Measurements from ENCODE around the gene YWHAE. TPM values are rescaled to one million over a fixed set of nuclear protein-coding genes. Genes with fewer than 3 reads are reported as not detected.

The YWHAE gene
- total RNA-seq, 2 donors from 2014 or later, result 643 to 716 TPM

GRCh38 chr17:1325766-1326165 lies 74.3 kb downstream of the YWHAE start:
- WGBS, result 73% methylated on average over 12 of the region's 12 CpGs
- Histone ChIP-seq H3K36me3 (no peaks in the 10 kb centered on the region), H3K27me3 (replicated peaks; ENCODE audit: insufficient read depth) (no peaks in the 10 kb centered on the region), H3K4me1 (replicated peaks) (no peaks in the 10 kb centered on the region), H3K4me3 (no peak overlapping the region), H3K27ac (no peak overlapping the region), H3K9me3 (no peaks in the 10 kb centered on the region)
- DNase-seq (ENCODE audit: low spot score), result no peak
- no peak for TF ChIP-seq POLR2AphosphoS5 (IDR thresholded peaks at IDR 0.05)
- no peak for TF ChIP-seq CTCF (IDR thresholded peaks at IDR 0.05)
- TF ChIP-seq POLR2A (IDR thresholded peaks at IDR 0.05), result no peak
- intact Hi-C loops (cut with DNase I), result no loop called here

GRCh38 chr17:1324201-1324771 lies 75.7 kb downstream of the YWHAE start:
- Histone ChIP-seq H3K27ac (no peak overlapping the region), H3K4me3 (no peak overlapping the region), H3K27me3 (replicated peaks; ENCODE audit: insufficient read depth) (no peaks in the 10 kb centered on the region), H3K4me1 (replicated peaks) (no peaks in the 10 kb centered on the region), H3K9me3 (no peaks in the 10 kb centered on the region), H3K36me3 (no peaks in the 10 kb centered on the region)
- intact Hi-C loops (cut with DNase I), result no loop called here
- DNase-seq (ENCODE audit: low spot score), result no peak
- 86% methylated on average over 27 of the region's 27 CpGs for WGBS
- TF ChIP-seq POLR2A (IDR thresholded peaks at IDR 0.05), result no peak
- TF ChIP-seq POLR2AphosphoS5 (IDR thresholded peaks at IDR 0.05), result no peak
- no peak for TF ChIP-seq CTCF (IDR thresholded peaks at IDR 0.05)

GRCh38 chr17:1323336-1323735 lies 76.7 kb downstream of the YWHAE start:
- no peaks in the 10 kb centered on the region for H3K9me3 ChIP-seq
- H3K27me3 ChIP-seq (replicated peaks; ENCODE audit: insufficient read depth), result no peaks in the 10 kb centered on the region
- DNase-seq (ENCODE audit: low spot score), result no peak
- no peak for TF ChIP-seq POLR2A (IDR thresholded peaks at IDR 0.05)
- no peak for TF ChIP-seq POLR2AphosphoS5 (IDR thresholded peaks at IDR 0.05)
- no peak for TF ChIP-seq CTCF (IDR thresholded peaks at IDR 0.05)
- no peak overlapping the region for H3K27ac ChIP-seq
- no peaks in the 10 kb centered on the region for H3K4me1 ChIP-seq (replicated peaks)
- H3K4me3 ChIP-seq, result no peak overlapping the region
- intact Hi-C loops (cut with DNase I), result no loop called here
- H3K36me3 ChIP-seq, result no peaks in the 10 kb centered on the region
- 83% methylated on average over 19 of the region's 19 CpGs for WGBS

GRCh38 chr17:1322480-1322879 lies 77.5 kb downstream of the YWHAE start:
- no peaks in the 10 kb centered on the region for H3K36me3 ChIP-seq
- intact Hi-C loops (cut with DNase I), result no loop called here
- H3K27ac ChIP-seq, result no peak overlapping the region
- whole genome bisulfite sequencing, result 57% methylated on average over 10 of the region's 10 CpGs
- DNase-seq (ENCODE audit: low spot score), result no peak
- H3K9me3 ChIP-seq, result no peaks in the 10 kb centered on the region
- no peaks in the 10 kb centered on the region for H3K27me3 ChIP-seq (replicated peaks; ENCODE audit: insufficient read depth)
- H3K4me1 ChIP-seq (replicated peaks), result no peaks in the 10 kb centered on the region
- no peak for TF ChIP-seq POLR2A (IDR thresholded peaks at IDR 0.05)
- no peak for TF ChIP-seq POLR2AphosphoS5 (IDR thresholded peaks at IDR 0.05)
- TF ChIP-seq CTCF (IDR thresholded peaks at IDR 0.05), result no peak
- no peak overlapping the region for H3K4me3 ChIP-seq

GRCh38 chr17:1322014-1322428 lies 78.0 kb downstream of the YWHAE start:
- Histone ChIP-seq H3K4me1 (replicated peaks) (no peaks in the 10 kb centered on the region), H3K27ac (no peak overlapping the region), H3K27me3 (replicated peaks; ENCODE audit: insufficient read depth) (no peaks in the 10 kb centered on the region), H3K9me3 (no peaks in the 10 kb centered on the region), H3K36me3 (no peaks in the 10 kb centered on the region), H3K4me3 (no peak overlapping the region)
- no peak for DNase-seq (ENCODE audit: low spot score)
- TF ChIP-seq POLR2A (IDR thresholded peaks at IDR 0.05), result no peak
- no peak for TF ChIP-seq POLR2AphosphoS5 (IDR thresholded peaks at IDR 0.05)
- TF ChIP-seq CTCF (IDR thresholded peaks at IDR 0.05), result no peak
- intact Hi-C loops (cut with DNase I), result no loop called here
- WGBS, result 67% methylated on average over 6 of the region's 6 CpGs
